Transverse colon (tissue), 4 donors: ENCODE results near the gene KIAA0232.

ENCODE experiments used
- CTCF ChIP-seq, 5 experiments: fragments of 200-600 bp in 3 of 5; fragments of 450-650 bp in 2 of 5; sonication (generic) in 3 of 5; IDR thresholded peaks; 1 replicate in 2 of 5; 2 replicates in 3 of 5; pipeline ENCODE4 v1.5.1; 2016 to 2017; ENCODE audit warnings: antibody characterized with exemption in 5 of 5, inconsistent platforms in 3 of 5, mild to moderate bottlenecking in 2 of 5, moderate library complexity in 1 of 5
- EP300 ChIP-seq: sonication (generic); formaldehyde crosslinking; IDR thresholded peaks from one replicate; pipeline ENCODE4 v1.6.1; 2017; ENCODE audit warnings: antibody characterized with exemption, low read depth
- POLR2A ChIP-seq: fragments of 450-650 bp; IDR thresholded peaks from one replicate; pipeline ENCODE4 v1.6.1; 2016; ENCODE audit warnings: antibody characterized with exemption, mild to moderate bottlenecking, moderate library complexity
- POLR2AphosphoS5 ChIP-seq, 3 donors: sonication (generic); formaldehyde crosslinking; IDR thresholded peaks; one replicate each; pipeline ENCODE4 v1.6.1; 2016; ENCODE audit warnings: antibody characterized with exemption in 3 of 3

- TF ChIP-seq POLR2AphosphoS5 (IDR thresholded peaks at IDR 0.05) (peak in 1 of 3 donors; percentile 8), CTCF (IDR thresholded peaks at IDR 0.05) (no peak), POLR2A (no peak), EP300 (no peak)
Observed at GRCh38 chr4:6772223-6772928, 10.2 kb upstream of the KIAA0232 start.
